GM18505 (cell line): ENCODE results near the gene AP3D1.

ENCODE experiments used
- ATAC-seq: cut with Tn5 transposase; IDR thresholded peaks from one replicate; pipeline ENCODE4 v1.9.1; 2021; ENCODE audit not compliant: unreplicated experiment
- POLR2A ChIP-seq: IDR thresholded peaks from 4 replicates; pipeline ENCODE4 v1.6.1; 2011; ENCODE audit warnings: borderline replicate concordance; ENCODE audit not compliant: insufficient read depth, insufficient read length; ENCODE audit errors: extremely low read depth

AP3D1 gene

DNA sequence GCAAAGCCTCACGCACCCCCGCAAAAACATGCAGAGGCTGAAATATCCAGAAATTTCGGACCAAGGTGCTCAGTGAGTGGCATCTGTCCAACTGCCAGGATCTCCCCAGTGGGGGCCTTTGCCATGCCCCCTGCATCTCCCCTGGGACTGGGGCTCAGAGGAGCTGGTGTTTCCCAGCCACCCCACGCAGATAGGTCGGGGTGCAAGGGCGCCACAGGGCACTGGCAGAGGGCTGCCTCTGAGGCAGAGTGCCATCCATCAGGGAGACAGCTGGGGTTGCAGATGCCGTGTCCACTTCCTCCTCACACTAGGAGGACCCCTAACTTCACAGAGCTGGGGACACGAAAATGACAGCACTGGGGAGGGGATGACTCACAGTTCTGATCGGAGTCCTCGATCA lies 28.4 kb downstream of the AP3D1 start:
- TF ChIP-seq POLR2A, result no peak
- ATAC-seq, result no peak

DNA sequence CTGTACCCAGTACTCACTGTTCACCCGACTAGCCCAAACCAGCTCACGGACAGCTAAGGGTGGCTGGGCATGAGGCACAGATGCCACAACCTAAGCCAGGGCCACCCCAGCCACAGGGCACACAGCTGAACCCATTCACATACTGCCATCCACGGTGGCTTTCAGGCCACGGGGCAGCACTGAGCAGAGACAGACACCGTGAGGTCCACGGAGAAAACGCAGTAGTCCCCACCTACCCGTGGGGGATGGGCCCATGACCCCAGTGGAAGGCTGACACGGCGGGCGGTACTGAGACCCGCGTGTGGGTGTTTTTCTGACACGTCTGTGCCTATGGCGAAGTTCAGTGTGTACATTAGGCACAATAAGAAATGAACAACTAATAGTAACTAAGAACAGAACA lies 29.1 kb downstream of the AP3D1 start:
- TF ChIP-seq POLR2A, result no peak
- no peak for ATAC-seq

DNA sequence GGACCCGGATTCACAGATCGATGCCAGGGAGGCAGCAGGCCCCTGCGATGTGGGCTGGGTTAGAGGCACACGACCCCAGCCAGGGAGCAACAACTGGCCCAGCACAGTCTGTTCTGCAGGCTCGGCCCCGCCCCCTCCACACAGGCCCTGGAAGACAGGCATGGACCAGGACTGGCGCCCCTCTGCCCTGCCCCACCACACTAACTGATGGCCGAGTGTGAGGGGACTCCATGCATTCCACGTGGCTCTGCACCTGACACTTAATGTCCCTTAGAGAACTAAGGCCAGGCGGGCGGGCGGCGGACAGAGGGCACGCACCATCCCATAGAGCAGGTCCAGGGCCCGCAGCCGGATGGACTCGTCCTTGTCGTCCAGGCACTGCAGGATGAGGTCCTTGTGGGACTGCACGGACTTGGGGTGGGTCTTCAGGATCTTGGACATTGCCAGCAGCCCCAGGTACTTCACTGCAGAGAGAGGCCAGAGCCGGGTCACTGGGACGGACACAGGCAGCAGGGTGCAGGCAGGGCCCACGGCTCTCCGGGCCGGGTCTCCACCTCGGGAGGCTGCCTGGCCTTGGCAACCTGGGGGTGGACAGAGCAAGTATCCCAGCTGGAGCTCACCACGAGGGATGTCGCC lies 29.8 kb downstream of the AP3D1 start:
- ATAC-seq, result no peak
- TF ChIP-seq POLR2A, result no peak

DNA sequence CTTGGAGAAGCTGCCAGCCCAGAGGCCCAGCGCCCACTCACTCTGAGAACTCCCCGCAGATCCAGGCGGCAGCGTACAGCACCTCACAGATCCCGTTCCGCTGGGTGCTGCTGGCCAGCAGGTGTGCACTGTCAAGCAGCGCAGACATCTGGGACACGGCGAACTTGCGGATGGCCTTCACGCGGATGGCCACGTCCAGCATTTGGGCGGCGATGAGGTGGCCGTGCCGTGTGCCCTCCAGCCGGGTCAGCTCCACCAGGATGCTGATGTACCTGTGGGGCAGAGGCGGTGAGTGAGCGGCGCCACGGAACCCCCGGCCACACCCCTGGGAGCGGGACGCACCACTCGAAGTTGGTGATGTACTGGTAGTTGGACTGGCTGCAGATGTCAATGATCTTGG lies 30.5 kb downstream of the AP3D1 start:
- TF ChIP-seq POLR2A, result no peak
- no peak for ATAC-seq

DNA sequence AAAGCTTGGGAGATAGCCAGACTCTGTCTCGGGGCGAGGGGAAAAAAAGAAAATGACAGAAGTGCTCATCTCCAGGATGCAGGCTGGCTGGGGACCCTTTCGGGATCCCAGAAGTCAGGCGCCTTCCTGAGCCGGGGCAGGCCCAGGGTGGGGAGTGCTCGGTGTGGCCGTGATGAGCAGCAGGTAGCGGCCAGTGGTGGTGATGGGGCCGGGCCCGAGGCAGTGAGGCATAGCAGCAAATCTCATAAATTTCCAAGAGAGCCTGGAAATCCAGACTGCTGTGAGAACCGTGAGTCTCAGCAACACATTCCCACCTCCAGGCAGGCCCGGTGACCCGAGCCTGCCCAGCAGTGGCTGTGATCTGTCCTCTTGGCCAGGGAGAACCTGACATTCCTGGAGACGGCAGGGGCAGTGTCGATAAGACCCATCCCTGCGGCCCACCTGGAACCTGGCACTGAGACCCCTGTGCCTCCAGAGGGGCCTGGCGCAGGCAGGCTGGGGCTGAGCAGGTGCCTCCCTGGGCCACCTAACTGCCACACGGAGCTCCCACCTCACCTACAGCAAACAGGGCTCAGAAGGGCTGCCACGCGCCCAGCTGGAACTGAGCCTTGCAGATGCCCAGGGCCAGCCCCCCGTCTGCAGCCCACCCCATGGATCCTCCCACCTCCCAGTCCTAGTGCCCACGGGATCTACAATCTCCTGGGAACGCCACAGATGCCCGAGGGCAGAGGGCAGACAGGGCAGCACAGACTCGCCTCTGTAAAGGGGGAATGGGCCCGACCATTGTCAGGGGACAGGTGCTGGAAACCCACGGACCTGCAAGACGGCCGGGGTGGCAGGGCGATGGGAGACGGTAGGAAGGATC lies 31.2 kb downstream of the AP3D1 start:
- TF ChIP-seq POLR2A, result no peak
- no peak for ATAC-seq

DNA sequence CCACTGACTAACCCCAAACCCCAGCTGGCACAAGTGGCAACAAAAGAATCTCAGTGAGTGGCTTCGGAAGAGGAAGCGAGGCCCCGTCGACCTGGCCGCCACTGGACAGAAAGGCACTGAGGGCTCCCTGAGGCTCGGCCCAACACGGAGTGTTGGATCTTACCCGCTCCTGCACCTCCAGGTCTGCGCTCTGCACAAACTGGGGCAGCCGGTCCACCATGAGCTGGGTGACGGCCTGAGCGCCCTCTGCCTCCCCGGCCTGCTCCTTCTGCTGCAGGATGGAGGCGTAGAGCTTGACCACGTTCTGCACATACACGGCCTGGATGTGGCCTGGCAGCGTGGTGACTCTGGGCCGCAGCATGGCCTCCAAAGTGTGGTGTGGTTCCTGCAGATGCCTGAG lies 32.9 kb downstream of the AP3D1 start:
- no peak for TF ChIP-seq POLR2A
- no peak for ATAC-seq

DNA sequence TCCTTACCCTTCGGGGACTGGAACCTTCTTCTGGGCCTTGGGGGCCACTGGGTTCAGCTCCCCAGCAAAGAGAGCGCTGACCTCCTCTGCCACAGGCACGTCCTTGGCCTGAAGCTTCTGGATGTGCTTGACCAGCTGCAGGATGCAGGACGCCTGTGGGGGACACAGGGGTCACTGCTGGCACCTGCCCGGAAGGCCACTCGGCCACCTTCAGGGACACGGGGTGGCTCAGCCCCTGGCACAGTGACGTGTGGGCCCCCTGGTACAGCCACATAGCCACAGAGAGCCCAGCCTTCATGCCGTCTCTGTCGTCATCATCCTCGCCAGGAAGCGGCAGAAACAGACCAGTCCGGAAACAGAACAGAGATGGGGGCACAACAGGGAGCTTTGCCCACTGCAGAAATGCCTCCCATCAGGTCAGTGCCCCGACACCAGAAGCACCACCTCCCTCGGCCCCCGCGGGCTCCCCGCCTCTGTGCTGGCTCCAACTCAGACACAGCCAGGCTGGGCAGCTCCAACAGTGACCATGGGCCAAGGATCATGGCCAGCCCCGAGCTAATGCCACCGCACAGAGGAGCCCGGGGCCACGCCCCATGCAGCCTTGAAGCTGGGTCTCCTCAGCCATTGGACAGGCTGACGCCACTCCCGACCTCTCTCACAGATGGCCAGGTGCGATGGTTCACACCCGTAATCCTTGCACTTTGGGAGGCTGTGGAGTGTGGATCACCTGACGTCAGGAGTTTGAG lies 34.0 kb downstream of the AP3D1 start:
- TF ChIP-seq POLR2A, result no peak

DNA sequence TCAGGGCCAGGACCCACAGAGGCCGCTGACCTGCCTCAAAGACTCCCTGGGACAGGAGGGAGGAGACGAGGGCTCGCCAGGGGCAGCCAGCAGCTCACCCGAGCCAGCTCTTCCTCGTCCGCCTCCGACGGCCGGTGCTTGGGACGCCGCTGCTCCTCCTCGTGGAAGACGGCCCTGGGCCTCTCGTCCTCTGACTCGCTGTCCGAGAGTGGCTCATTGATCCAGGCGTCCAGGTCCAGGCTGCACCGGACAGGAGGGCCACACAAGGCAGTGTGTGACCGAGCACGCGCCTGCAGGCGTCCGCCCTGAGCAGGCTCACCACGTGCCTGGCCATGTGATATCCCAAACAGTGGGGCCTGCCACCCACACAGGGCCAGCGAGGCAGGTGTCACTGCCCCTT lies 34.9 kb downstream of the AP3D1 start:
- ATAC-seq, result no peak
- no peak for TF ChIP-seq POLR2A

More for the DNA sequence above, 34.0 kb downstream of the AP3D1 start:
- no peak for ATAC-seq

DNA sequence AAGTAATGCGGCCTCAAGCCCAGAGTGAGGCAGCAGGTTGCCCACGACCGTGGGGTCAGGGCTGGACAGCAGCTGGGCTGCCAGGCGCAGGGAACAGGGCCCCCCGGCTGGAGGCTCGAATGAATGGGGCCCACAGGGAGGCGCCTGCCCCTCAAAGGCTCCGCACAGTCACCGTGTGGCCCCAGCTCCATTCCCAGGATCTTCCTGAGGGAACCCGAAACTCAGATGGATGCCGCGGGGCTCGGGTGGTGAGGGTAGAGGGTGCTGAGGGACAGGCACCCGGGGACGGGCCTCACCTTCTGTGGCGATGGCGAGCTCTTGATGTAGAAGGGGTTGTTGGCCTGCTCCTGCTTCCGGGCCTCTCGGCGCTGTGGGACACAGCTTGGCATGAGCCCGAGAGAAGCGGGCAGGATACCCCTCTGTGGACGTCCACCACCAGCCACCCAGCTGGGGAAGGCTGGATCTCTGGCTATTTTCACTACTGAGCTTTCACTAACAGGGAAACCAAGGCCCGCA lies 35.4 kb downstream of the AP3D1 start:
- TF ChIP-seq POLR2A, result no peak

DNA sequence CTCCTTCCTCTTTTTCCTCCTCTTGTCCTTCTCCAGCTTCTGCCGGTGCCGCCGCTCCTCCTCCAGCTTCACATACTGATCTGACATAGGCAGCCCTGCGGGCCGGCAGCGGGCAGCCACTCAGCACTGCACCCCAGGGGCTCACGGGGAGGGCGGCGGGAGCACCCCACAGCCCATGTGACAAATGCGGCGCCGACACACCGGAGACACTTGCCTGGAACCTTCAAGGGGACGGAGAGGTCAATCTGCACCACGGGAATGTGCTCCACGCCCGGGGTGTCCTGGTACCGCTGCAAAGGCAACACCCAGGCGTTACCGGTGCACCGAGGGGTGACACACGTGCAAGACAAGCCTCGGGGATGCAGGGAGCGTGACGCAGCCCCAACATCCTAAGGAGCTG lies 36.0 kb downstream of the AP3D1 start:
- no peak for TF ChIP-seq POLR2A
- ATAC-seq, result no peak

More for the DNA sequence above, 35.4 kb downstream of the AP3D1 start:
- no peak for ATAC-seq

DNA sequence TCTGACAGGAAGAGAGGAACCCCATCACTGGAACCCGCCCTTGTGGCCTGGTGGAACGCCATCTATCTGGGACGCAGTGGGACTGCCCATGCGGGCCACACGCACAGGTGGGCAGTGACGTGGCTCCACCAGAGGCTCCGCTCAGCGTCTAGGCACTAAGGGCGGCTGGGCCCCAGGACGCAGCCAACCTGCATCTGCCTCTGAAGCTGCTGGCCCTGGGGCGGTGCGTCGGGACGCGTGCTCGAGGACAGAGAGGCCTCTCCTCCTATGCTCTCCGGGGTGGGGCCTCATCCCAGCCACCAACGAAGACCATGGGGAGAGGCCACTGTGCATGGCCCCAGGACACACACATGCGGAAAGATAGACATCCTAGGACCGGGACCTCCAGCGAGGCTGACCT lies 36.5 kb downstream of the AP3D1 start:
- TF ChIP-seq POLR2A, result no peak
- ATAC-seq, result no peak

DNA sequence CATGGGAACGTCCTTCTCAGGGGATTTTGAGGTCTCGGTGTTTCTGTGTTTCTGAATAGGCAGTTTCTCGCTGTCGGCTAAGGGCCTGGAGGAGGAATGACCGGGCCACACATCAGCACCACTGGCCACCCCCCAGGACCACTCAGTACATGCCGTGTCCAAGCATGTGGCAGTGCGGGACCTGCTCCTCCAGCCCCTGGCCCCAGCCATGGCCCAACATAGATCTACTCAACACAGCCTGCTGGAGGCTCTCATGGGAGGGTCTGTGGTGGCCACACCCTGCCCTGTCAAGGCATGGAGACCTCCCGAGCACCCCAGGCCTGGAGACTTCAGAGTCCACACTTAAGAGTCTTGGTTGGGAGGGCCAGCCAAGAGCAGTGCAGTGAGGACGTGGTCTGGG lies 37.1 kb downstream of the AP3D1 start:
- TF ChIP-seq POLR2A, result no peak
- ATAC-seq, result no peak

DNA sequence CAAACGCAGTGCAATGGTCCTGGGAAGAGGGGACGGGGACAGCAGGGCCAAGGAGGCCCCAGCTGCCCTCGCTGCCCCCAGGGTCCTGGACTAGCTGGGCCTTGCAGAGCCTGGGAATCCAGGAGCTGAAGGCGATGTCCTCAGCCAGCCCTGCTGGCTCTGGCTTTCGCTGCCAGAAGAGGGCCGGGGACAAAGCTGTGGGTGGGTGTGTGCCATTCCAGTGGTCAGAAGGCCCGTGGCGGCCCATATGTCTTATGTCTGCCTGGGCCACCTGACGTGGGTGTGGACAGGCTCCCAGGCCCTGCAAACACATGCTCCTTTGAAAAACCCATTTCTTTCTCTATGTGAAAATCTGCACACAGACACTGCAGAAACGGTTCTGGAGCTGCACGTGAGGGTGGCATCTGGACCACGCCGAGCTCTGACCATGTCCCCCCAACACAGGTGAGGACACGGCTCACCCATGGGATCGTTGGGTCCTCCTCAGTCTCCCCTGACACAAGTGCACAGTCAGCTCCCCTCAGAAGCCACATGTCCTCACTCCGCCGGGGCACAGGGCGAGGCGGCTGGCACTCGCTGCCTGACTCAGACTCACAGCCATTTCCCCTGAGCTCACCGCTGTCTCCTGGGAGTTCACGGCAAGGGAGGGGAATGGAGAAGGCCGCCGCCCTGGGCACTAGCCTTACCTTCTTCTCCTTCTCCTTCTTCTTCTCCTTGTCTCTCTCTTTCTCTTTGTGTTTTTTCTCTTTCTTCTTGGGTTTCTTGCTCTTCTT lies 37.7 kb downstream of the AP3D1 start:
- no peak for TF ChIP-seq POLR2A
- no peak for ATAC-seq
